Right lung (tissue), 5 donors: ENCODE results near the gene CSNK1G1. TPM values are rescaled to one million over a fixed set of nuclear protein-coding genes. Genes with fewer than 3 reads are reported as not detected.

Experiments used
- DNase-seq, 2 donors: peaks; one replicate each; pipeline ENCODE4 v3.0.0-alpha.2; 2013
- polyA plus RNA-seq, 5 donors: library from polyadenylated mRNA; unstranded; fragments of 120-200 nt; gene quantifications; one replicate each; pipeline versions ENCODE4 v1.2.1 to v1.2.3, GENCODE V29; 2013; ENCODE audit warnings: inconsistent platforms in 1 of 5, low replicate concordance in 1 of 5; ENCODE audit not compliant: insufficient read length in 5 of 5, insufficient read depth in 1 of 5

The CSNK1G1 gene
- polyA plus RNA-seq, 5 donors: 12.2 to 20.3 (median 18.1) TPM

- DNase-seq: no peak
Measured at GRCh38 chr15:64155802-64156651, 199.9 kb downstream of the CSNK1G1 start.

GRCh38 chr15:64153480-64154367 is 202.2 kb downstream of the CSNK1G1 start:
- DNase-seq: peak; percentile 75 to 84

GRCh38 chr15:64152507-64153387 is 203.2 kb downstream of the CSNK1G1 start:
- no peak for DNase-seq

GRCh38 chr15:64151727-64152506 is 204.1 kb downstream of the CSNK1G1 start, which contains the start of gene SNX22:
SNX22 (plus strand) TSS chr15:64151731; CDS start chr15:64151776, 45 bp downstream.
- no peak for DNase-seq

GRCh38 chr15:64149893-64150578 is 205.9 kb downstream of the CSNK1G1 start:
- DNase-seq: no peak

GRCh38 chr15:64149424-64149823 is 206.5 kb downstream of the CSNK1G1 start:
- DNase-seq: no peak

GRCh38 chr15:64148581-64148980 is 207.4 kb downstream of the CSNK1G1 start:
- DNase-seq: no peak

- DNase-seq: no peak
Measured at GRCh38 chr15:64148168-64148567, 207.8 kb downstream of the CSNK1G1 start.

- DNase-seq: no peak
Measured at GRCh38 chr15:64146885-64147681, 208.9 kb downstream of the CSNK1G1 start.

GRCh38 chr15:64146520-64146884 is 209.5 kb downstream of the CSNK1G1 start:
- no peak for DNase-seq

GRCh38 chr15:64146041-64146440 is 209.9 kb downstream of the CSNK1G1 start:
- no peak for DNase-seq

GRCh38 chr15:64144565-64145281 is 211.2 kb downstream of the CSNK1G1 start:
- no peak for DNase-seq

GRCh38 chr15:64144192-64144564 is 211.8 kb downstream of the CSNK1G1 start:
- DNase-seq: no peak

- no peak for DNase-seq
Measured at GRCh38 chr15:64143276-64143675, 212.7 kb downstream of the CSNK1G1 start.

- DNase-seq: no peak
Measured at GRCh38 chr15:64141798-64142512, 214.0 kb downstream of the CSNK1G1 start.

GRCh38 chr15:64138331-64138941 is 217.5 kb downstream of the CSNK1G1 start:
- DNase-seq: no peak

GRCh38 chr15:64137226-64137833 is 218.6 kb downstream of the CSNK1G1 start:
- no peak for DNase-seq
